Left lung (tissue), 10 donors: ENCODE measurements around the gene AGTR1. TPM values are rescaled to one million over a fixed set of nuclear protein-coding genes. Genes with fewer than 3 reads are reported as not detected.
"Not testable (repeated sequence)": the region's sequence is repeated elsewhere in the genome, so short reads cannot be mapped to it uniquely, and the experiment has no call there.

ENCODE experiments used
- ATAC-seq: fragments of 200-7000 bp; cut with Tn5 transposase; one replicate; pipeline ENCODE4 v1.9.1; 2020; ENCODE audit warnings: moderate library complexity
- DNase-seq, 4 donors: peaks; one replicate each; pipeline ENCODE4 v3.0.0-alpha.2; 2013 to 2020
- H3K27ac ChIP-seq, 2 donors: fragments of 200-600 bp; sonication (generic) in 1 of 2; one replicate each; pipeline versions ENCODE4 v1.5.0 to v1.8.0; 2020 to 2021
- H3K27me3 ChIP-seq, 2 donors: fragments of 200-600 bp; sonication (generic) in 1 of 2; one replicate each; pipeline versions ENCODE4 v1.5.0 to v1.8.0; 2020 to 2021
- H3K36me3 ChIP-seq, 2 donors: fragments of 200-600 bp; sonication (generic) in 1 of 2; one replicate each; pipeline versions ENCODE4 v1.5.0 to v1.8.0; 2020 to 2021
- H3K4me1 ChIP-seq, 2 donors: fragments of 200-600 bp; one replicate each; pipeline ENCODE4 v1.8.0; 2021
- H3K4me3 ChIP-seq, 2 donors: fragments of 200-600 bp; sonication (generic) in 1 of 2; one replicate each; pipeline versions ENCODE4 v1.5.0 to v1.8.0; 2020 to 2021; ENCODE audit warnings: mild to moderate bottlenecking in 1 of 2
- H3K9me3 ChIP-seq, 2 donors: fragments of 200-600 bp; sonication (generic) in 1 of 2; one replicate each; pipeline versions ENCODE4 v1.5.0 to v1.8.0; 2020 to 2021
- intact Hi-C, 2 donors: fragments of 100-400 bp; cut with DNase I; formaldehyde crosslinking; loops; one replicate each; pipeline versions ENCODE4 v1.11.2 to v1.14.2; 2022
- polyA plus RNA-seq, 6 donors: library from polyadenylated mRNA; unstranded; fragments of 120-200 nt; gene quantifications; one replicate each; pipeline ENCODE4 v1.2.1, GENCODE V29; 2013; ENCODE audit not compliant: insufficient read length in 6 of 6
- total RNA-seq, 2 donors: library from RNA; stranded (reverse); fragmentation: NEBNext Ultra II Directional; extraction: Animal tissue kit (Norgen Biotek cat#: 25700); gene quantifications; one replicate each; pipeline ENCODE4 v1.2.1, GENCODE V29; 2021
- TF ChIP-seq, protein P1 (sequence below), 2 donors: fragments of 200-600 bp; sonication (generic) in 1 of 2; IDR thresholded peaks; one replicate each; pipeline versions ENCODE4 v1.5.0 to v1.8.0; 2021; ENCODE audit warnings: antibody characterized with exemption in 2 of 2
- donor health status: DM: no; HTN: yes; CAD: no.
- donor health status: DM: no; HTN: no; CAD: no.

AGTR1 gene
- total and polyA plus RNA-seq, 8 donors, result 7.2 to 28.2 (median 22.7) TPM

DNA sequence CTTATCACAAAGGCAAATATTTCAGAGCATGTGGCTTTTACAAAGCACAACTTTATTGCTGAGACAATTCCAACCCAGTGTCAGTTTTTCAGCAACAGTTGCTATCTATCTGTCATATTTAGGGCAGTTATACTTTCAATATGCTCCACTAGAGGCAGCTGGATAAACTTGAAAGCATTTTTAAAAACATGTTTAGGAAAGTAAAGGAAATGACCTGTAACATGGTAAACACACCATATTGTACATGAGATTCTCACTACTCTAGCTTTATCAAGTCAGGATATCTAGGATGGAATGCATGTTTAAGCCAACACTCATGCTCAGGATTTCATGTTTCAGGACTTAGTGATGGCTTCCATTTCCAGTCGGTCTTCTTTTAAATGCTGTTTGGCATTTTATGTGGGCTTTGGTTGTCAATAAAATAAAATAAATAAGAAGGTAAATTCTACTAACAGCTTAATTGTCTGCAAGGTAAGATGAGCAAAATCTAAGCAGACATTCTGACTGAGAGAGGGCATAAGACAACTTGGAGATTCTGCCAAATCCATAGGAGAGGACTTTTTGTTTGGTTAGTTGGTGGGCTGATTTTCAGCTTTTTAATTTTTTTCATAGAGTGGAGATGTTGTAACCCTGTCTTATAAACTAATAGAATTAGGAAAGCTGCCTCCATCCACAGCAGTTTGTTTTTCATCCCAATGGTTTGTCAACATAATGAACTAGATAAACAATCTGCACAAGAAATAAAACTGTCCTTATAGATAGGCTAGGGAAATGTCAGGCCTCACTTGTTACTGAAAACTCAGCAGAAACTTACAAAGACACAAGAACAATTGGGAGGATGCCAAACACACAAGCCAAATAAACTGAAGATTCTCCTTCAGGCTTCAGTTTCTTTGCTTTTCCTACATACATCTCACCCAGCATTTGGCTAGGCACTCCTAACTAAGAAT lies 66.6 kb downstream of the AGTR1 start:
- peak in 2 of 4 donors; percentile 85 to 88 for DNase-seq
- H3K9me3 ChIP-seq, result no peaks in the 10 kb centered on the region
- no peak overlapping the region for H3K27ac ChIP-seq
- H3K4me3 ChIP-seq, result no peak overlapping the region
- no peaks in the 10 kb centered on the region for H3K36me3 ChIP-seq
- peak; percentile 40 for ATAC-seq
- no peaks in the 10 kb centered on the region for H3K27me3 ChIP-seq
- intact Hi-C loops, result no loop called here
- TF ChIP-seq, protein P1, sequence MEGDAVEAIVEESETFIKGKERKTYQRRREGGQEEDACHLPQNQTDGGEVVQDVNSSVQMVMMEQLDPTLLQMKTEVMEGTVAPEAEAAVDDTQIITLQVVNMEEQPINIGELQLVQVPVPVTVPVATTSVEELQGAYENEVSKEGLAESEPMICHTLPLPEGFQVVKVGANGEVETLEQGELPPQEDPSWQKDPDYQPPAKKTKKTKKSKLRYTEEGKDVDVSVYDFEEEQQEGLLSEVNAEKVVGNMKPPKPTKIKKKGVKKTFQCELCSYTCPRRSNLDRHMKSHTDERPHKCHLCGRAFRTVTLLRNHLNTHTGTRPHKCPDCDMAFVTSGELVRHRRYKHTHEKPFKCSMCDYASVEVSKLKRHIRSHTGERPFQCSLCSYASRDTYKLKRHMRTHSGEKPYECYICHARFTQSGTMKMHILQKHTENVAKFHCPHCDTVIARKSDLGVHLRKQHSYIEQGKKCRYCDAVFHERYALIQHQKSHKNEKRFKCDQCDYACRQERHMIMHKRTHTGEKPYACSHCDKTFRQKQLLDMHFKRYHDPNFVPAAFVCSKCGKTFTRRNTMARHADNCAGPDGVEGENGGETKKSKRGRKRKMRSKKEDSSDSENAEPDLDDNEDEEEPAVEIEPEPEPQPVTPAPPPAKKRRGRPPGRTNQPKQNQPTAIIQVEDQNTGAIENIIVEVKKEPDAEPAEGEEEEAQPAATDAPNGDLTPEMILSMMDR (IDR thresholded peaks at IDR 0.05), result no peak
- H3K4me1 ChIP-seq, result no peaks in the 10 kb centered on the region

GRCh38 chr3:148772361-148772760 lies 74.7 kb downstream of the AGTR1 start:
- DNase-seq (no peak), ATAC-seq (no peak)
- Histone ChIP-seq H3K27ac (no peak overlapping the region), H3K9me3 (no peaks in the 10 kb centered on the region), H3K36me3 (no peaks in the 10 kb centered on the region), H3K4me3 (no peak overlapping the region), H3K4me1 (no peaks in the 10 kb centered on the region), H3K27me3 (no peaks in the 10 kb centered on the region)
- intact Hi-C loops, result no loop called here
- TF ChIP-seq, protein P1 (IDR thresholded peaks at IDR 0.05), result no peak

DNA sequence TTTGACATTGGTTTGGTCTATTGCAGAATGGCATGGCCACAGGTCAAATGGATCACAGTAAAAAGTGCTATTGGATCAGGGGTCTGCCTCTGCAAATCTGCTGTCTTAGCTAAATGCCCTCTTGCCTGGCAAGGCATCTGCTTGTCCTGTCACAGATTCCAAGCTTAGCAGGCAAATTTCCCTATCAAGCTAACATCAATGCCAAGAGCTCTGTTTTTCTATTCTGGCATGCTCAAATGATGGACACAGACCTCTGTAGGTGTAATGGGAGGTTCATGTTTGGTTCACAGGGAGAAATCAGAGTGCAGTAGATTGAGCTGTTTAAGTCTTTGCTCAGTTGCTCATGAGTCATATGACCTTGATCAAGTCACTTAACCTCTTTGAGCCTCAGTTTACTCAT lies 75.1 kb downstream of the AGTR1 start:
- Histone ChIP-seq H3K27me3 (no peaks in the 10 kb centered on the region), H3K4me1 (no peaks in the 10 kb centered on the region), H3K9me3 (no peaks in the 10 kb centered on the region), H3K36me3 (no peaks in the 10 kb centered on the region), H3K27ac (no peak overlapping the region), H3K4me3 (no peak overlapping the region)
- TF ChIP-seq, protein P1 (IDR thresholded peaks at IDR 0.05), result no peak
- intact Hi-C loops, result no loop called here
- ATAC-seq (no peak), DNase-seq (no peak)

- intact Hi-C loops, result no loop called here
- Histone ChIP-seq H3K4me3 (no peak overlapping the region), H3K27ac (no peak overlapping the region), H3K9me3 (no peaks in the 10 kb centered on the region), H3K36me3 (no peaks in the 10 kb centered on the region), H3K27me3 (no peaks in the 10 kb centered on the region), H3K4me1 (no peaks in the 10 kb centered on the region)
- ATAC-seq, result no peak
- DNase-seq, result no peak
- TF ChIP-seq, protein P1 (IDR thresholded peaks at IDR 0.05), result no peak
These were observed 76.1 kb downstream of the AGTR1 start for GRCh38 chr3:148773805-148774204.

- H3K9me3 ChIP-seq, result peaks cover 0 to 2% of the 10 kb centered on the region in 2 donors
- H3K36me3 ChIP-seq, result no peaks in the 10 kb centered on the region
- no peak overlapping the region for H3K27ac ChIP-seq
- no peak for DNase-seq
- no peak overlapping the region for H3K4me3 ChIP-seq
- intact Hi-C loops, result no loop called here
- no peaks in the 10 kb centered on the region for H3K27me3 ChIP-seq
- H3K4me1 ChIP-seq, result no peaks in the 10 kb centered on the region
- no peak for ATAC-seq
- TF ChIP-seq, protein P1 (IDR thresholded peaks at IDR 0.05), result no peak
These were observed 81.2 kb downstream of the AGTR1 start for GRCh38 chr3:148778926-148779325.

DNA sequence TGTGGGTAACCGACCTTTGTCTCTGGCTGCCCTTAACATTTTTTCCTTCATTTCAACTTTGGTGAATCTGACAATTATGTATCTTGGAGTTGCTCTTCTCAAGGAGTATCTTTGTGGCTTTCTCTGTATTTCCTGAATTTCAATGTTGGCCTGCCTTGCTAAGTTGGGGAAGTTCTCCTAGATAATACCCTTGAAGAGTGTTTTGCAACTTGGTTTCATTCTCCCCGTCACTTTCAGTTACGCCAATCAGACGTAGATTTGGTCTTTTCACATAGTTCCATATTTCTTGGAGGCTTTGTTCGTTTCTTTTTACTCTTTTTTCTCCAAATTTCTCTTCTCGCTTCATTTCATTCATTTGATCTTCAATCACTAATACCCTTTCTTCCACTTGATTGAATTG lies 87.3 kb downstream of the AGTR1 start:
- H3K36me3 ChIP-seq, intact Hi-C loops, H3K27me3 ChIP-seq, H3K9me3 ChIP-seq, DNase-seq, H3K4me1 ChIP-seq, H3K4me3 ChIP-seq, ATAC-seq: not testable (repeated sequence)
- H3K27ac ChIP-seq, result peak overlapping the region in 1 of 2 donors; percentile 41

DNA sequence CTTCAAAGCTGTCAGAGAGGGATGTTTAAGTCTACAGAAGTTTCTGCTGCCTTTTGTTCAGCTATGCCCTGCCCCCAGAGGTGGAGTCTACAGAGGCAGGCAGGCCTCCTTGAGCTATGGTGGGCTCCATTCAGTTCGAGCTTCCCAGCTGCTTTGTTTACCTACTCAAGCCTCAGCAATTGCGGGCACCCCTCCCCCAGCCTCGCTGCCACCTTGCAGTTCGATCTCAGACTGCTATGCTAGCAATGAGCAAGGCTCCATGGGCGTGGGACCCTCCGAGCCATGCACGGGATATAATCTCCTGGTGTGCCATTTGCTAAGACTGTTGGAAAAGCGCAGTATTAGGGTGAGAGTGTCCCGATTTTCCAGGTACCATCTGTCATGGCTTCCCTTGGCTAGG lies 88.5 kb downstream of the AGTR1 start:
- H3K4me1 ChIP-seq, H3K9me3 ChIP-seq, intact Hi-C loops, H3K4me3 ChIP-seq, H3K27ac ChIP-seq, H3K27me3 ChIP-seq, ATAC-seq, H3K36me3 ChIP-seq: not testable (repeated sequence)
- peak in 1 of 4 donors; percentile 29 for DNase-seq
